AG09309 (cell line): ENCODE measurements around the gene THYN1.

Experiments
- DNase-seq: peaks from one replicate; pipeline ENCODE4 v3.0.0-alpha.2; 2010; ENCODE audit warnings: low read depth
- H3K4me3 ChIP-seq: 2 replicates; pipeline ENCODE4 v1.5.1; 2011; ENCODE audit warnings: mild to moderate bottlenecking, low read depth, low read length, moderate library complexity; ENCODE audit not compliant: control insufficient read depth
- TF ChIP-seq, protein P1 (sequence below): IDR thresholded peaks from 2 replicates; pipeline ENCODE4 v1.5.1; 2011; ENCODE audit warnings: mild to moderate bottlenecking, low read depth, low read length, inconsistent platforms; ENCODE audit not compliant: insufficient read depth, control insufficient read depth; ENCODE audit errors: missing control alignments

The THYN1 gene

DNA sequence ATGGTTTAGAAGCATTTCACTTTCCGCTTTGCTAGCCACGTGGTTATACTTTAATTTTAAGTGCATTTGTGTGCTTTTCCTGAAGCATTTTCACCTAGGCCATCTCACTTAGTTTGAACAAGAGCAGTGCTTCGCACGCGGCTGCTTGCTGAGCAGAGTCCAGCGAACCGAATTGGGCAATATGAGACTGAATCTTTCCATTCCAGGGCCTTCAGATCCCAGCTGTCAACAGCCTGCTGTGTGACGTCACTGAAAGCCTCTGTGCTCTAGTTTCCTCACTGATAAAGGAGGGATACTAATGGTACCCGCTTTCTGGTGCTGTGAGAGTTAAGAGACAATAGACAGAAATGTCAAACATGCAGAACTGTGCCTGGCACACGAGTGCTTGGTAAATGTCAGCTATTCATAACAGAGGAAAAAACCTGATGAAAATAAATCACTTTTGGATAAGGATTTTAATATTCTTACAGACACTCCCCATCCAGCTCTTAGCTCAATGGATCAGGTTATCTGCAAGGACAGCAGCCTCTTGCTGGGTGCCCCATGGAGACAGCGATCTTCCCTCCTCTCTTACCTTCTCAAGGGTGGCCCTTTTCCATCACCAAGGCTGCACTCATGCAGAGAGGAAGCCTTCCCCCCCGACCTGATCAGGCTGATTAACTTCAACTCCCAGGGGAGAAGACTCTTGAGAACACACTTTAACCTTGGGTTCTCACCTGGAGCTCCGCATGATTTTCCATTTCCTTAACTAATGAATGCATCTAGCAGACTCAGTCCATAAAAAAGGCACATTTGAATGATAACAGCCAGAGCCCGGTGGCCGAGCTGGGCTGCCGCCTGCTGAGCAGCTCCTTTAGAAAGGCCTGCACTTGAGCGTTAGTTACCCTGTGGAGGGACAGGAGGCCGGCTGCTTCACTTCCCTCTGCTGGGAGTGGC lies 19.5 kb upstream of the THYN1 start:
- peak; percentile 21 for DNase-seq
- H3K4me3 ChIP-seq, result no peak overlapping the region
- TF ChIP-seq, protein P1, sequence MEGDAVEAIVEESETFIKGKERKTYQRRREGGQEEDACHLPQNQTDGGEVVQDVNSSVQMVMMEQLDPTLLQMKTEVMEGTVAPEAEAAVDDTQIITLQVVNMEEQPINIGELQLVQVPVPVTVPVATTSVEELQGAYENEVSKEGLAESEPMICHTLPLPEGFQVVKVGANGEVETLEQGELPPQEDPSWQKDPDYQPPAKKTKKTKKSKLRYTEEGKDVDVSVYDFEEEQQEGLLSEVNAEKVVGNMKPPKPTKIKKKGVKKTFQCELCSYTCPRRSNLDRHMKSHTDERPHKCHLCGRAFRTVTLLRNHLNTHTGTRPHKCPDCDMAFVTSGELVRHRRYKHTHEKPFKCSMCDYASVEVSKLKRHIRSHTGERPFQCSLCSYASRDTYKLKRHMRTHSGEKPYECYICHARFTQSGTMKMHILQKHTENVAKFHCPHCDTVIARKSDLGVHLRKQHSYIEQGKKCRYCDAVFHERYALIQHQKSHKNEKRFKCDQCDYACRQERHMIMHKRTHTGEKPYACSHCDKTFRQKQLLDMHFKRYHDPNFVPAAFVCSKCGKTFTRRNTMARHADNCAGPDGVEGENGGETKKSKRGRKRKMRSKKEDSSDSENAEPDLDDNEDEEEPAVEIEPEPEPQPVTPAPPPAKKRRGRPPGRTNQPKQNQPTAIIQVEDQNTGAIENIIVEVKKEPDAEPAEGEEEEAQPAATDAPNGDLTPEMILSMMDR, result no peak

DNA sequence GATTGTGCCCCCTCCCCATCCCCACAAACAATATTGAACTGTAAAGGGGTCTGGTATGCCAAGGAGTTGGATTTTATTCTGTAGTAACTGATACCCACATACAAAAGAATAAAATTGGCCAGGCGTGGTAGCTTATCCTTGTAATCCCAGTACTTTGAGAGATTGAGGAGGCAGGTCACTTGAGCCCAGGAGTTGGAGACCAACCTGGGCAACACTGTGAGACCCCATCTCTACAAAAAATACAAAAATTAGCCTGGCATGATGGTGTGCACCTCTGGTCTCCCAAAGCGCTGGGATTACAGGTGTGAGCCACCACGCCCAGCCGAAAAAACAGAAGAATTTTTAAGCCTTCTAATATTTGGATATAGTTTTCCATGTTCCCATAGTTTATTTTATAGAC lies 18.8 kb upstream of the THYN1 start:
- no peak for DNase-seq
- H3K4me3 ChIP-seq, result no peak overlapping the region
- TF ChIP-seq, protein P1, result no peak

DNA sequence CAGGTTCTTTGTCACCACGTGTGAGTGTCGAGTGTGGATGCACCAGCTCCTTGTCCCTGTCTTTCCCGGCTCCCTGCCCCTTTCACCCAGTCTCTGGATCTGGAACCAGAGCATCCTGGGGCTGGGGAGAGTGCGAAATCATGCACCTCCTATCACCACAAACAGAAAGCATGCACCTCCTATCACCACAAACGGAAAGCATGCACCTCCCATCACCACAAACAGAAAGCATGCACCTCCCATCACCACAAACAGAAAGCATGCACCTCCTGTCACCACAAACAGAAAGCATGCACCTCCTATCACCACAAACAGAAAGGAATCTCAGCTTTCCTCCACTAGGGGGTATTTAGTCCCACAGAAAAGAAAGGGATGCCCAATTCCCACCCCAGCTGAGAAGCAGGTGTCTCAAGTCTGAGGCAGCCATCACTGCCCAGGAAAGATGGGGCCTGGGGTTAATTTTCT lies 17.1 kb upstream of the THYN1 start:
- TF ChIP-seq, protein P1, result peak; percentile 33
- H3K4me3 ChIP-seq, result no peak overlapping the region
- DNase-seq, result no peak

DNA sequence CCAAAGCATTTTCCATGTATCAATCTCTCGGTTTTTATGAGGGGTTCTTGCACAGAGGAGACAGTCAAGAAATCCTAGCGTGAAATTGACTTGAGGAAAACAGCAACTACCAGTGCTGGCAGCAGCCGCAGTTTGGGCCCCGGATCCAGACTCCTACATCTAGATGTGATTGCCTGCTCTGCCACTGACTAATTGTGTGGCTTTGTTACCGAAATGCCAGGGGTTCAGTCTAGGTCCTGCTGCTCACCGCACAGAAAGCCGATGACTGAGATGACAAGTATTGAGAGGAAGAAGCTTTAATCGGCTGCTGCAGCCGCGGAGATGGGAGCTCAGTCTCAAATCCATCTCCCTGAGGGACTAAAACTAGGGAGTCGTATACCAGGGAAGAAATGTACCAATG lies 14.8 kb upstream of the THYN1 start:
- no peak overlapping the region for H3K4me3 ChIP-seq
- TF ChIP-seq, protein P1, result no peak
- DNase-seq, result no peak

DNA sequence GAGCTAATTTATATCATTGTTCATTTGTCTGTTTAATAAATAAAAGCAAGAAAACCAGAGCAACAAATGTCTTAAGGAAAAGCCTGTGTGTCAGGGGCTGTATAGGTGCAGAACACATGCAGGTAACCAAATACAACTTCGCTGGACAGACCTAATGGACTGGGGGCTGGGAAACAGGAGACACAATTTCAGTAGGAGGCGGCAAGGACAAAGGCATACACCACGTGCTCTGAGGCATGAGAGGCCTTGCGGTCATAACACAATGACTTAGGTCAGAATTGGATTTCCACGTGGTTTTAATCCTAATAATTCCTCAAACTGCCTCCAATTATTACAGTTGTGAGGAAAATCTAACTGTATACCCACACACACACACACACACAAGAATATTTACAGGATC lies 14.3 kb upstream of the THYN1 start:
- TF ChIP-seq, protein P1, result no peak
- DNase-seq, result no peak
- H3K4me3 ChIP-seq, result no peak overlapping the region

DNA sequence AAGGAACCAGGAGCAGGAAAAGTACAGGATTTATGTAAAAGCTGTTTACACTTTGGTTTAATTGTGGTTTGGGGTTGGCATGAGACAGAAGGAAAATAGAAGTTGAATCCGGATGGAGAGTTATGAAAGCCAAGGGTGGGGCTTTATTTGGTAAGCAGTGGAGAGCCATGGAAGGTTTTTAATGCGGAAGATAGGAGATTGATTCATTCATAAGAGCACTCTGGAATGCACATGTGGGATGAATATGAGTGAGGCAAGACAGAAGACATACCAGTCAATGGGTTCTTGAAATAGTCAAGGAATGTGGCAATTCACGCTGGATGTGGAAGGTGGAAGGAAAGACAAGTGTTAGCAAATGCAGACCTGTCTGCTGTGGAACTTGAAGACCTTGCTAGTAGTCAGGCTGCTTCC lies 13.7 kb upstream of the THYN1 start:
- peak; percentile 93 for DNase-seq
- no peak overlapping the region for H3K4me3 ChIP-seq
- TF ChIP-seq, protein P1, result no peak
